ENCODE results near the gene TMEM82. TPM values are rescaled to one million over a fixed set of nuclear protein-coding genes. Genes with fewer than 3 reads are reported as not detected.
A peak's percentile ranks its signal among the peaks of the same experiment; 100 is the strongest.

The TMEM82 gene
- total RNA-seq, 1 donor from 2014 or later, result not detected

DNA sequence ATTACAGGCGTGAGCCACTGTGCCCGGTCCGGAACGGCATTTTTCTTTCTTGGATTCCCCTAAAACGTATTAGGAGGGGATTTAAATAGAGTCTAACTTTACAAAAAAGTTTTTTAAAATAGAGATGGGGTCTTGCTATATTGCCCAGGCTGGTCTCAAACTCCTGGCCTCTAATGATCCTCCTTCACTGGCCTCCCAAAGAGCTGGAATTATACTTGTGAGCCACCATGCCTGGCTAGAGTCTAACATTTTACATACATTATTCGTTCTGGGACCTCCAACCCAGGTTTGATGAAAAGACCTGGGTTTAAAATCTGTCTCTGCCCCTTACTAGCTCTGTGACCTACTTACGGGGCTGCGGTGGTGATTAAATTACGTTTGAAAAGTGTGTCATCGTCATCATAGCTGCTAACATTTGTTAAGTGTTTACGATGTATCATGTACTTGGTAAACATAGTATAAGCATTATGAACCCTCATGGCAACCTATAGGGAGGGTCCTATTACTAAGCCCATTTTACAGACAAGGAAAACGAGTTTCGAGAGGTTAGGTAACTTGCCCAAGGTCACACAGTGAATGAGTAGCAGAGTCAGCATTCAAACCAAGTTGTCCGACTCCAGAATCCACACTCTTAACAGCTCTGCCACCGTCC lies 33.7 kb upstream of the TMEM82 start:
- intact Hi-C loops (cut with micrococcal nuclease), result no loop called here
- Mint-ChIP-seq H3K36me3 (ENCODE audit: low read depth) (peaks cover 9% of the 10 kb centered on the region), H3K9me3 (no peaks in the 10 kb centered on the region), H3K27ac (no peak overlapping the region), H3K4me3 (no peak overlapping the region), H3K4me1 (peaks cover 4% of the 10 kb centered on the region), H3K27me3 (no peaks in the 10 kb centered on the region)
- DNase-seq, result no peak

DNA sequence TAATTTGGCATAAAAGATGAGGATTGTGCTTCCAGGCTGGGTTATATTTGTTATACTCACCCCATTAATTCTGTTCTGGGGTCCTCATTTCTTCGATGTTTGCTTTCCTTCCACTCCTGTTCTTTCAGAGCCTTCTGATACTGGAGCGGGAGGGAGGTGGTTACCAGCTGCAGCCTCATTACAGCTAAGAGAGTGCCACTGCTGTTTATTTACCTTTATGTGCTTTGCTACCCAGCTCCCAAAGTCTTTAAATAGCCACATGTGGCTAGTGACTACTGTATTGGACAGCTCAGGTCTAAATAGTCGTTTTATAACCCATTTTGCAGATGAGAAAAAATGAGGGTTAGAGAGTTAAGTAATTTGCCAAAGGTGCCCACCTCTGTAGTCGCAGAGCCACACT lies 33.1 kb upstream of the TMEM82 start:
- no peak overlapping the region for H3K27ac Mint-ChIP-seq
- DNase-seq, result no peak
- no peak overlapping the region for H3K4me3 Mint-ChIP-seq
- H3K36me3 Mint-ChIP-seq (ENCODE audit: low read depth), result peaks cover 9% of the 10 kb centered on the region
- intact Hi-C loops (cut with micrococcal nuclease), result no loop called here
- no peaks in the 10 kb centered on the region for H3K27me3 Mint-ChIP-seq
- no peaks in the 10 kb centered on the region for H3K9me3 Mint-ChIP-seq
- peaks cover 3% of the 10 kb centered on the region for H3K4me1 Mint-ChIP-seq

GRCh38 chr1:15712168-15712567 lies 30.1 kb upstream of the TMEM82 start:
- Mint-ChIP-seq H3K27me3 (no peaks in the 10 kb centered on the region), H3K36me3 (ENCODE audit: low read depth) (peaks cover 5% of the 10 kb centered on the region), H3K27ac (no peak overlapping the region), H3K4me3 (no peak overlapping the region), H3K4me1 (no peaks in the 10 kb centered on the region), H3K9me3 (no peaks in the 10 kb centered on the region)
- intact Hi-C loops (cut with micrococcal nuclease), result no loop called here
- no peak for DNase-seq

- Mint-ChIP-seq H3K27ac (peak overlapping the region; percentile 34), H3K9me3 (no peaks in the 10 kb centered on the region), H3K4me1 (no peaks in the 10 kb centered on the region), H3K4me3 (no peak overlapping the region), H3K27me3 (no peaks in the 10 kb centered on the region), H3K36me3 (ENCODE audit: low read depth) (peaks cover 8% of the 10 kb centered on the region)
- no peak for DNase-seq
- intact Hi-C loops (cut with micrococcal nuclease), result no loop called here
Observed at GRCh38 chr1:15714406-15715136, 27.7 kb upstream of the TMEM82 start.

DNA sequence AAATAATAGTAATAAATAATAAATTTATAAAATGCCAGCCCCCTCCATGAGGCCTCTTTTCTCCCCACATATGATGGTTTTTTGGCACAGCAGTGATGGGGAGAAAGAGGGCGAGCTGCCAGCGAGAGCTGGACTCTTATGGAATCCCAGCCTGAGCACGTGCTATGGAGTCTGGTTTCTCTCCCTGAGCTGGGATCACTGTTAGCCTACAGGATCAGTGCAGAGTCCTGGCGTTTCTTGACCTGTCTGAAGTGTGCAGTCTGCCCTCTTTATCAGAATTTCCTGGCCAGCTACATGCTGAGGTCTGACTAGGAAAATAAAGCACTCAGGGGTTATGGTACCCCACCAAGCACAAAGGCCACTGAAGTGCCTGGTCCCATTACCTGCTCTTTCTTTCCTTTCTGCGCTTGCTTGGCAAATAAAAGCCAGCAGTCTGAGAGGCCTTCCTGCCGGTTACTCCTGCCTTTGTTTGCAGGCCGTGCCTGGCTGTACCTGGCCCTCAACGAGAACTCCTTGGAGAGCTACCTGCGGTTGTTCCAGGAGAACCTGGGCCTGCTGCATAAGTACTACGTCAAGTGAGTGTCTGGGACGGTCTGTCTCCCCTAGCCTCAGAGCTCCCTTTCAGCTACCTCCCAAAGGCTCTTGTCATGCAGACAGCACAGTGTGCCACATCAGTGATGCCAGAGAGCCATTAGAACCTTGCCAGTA lies 24.7 kb upstream of the TMEM82 start:
- Mint-ChIP-seq H3K27ac (no peak overlapping the region), H3K4me1 (no peaks in the 10 kb centered on the region), H3K4me3 (no peak overlapping the region), H3K9me3 (no peaks in the 10 kb centered on the region), H3K36me3 (ENCODE audit: low read depth) (peaks cover 15% of the 10 kb centered on the region), H3K27me3 (no peaks in the 10 kb centered on the region)
- intact Hi-C loops (cut with micrococcal nuclease), result no loop called here
- no peak for DNase-seq

DNA sequence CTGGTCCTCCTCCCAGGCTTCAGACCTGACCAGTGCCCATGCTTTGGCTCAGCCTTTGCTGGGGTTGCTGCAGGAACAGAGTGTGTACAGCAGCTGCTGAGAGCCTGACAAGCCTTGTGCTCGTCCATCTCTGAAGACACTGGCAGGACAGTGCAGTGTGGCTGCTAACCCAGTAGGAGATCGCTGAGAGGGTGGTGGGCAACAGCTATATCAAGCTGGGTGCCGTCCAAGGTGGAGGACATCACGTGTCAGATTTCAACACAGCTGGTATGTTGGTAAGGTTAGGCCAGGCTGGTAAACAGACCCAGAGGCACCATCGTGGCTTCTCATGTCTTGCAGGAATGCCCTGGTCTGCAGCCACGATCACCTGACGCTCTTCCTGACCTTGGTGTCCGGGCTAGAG lies 24.1 kb upstream of the TMEM82 start:
- H3K36me3 Mint-ChIP-seq (ENCODE audit: low read depth), result peaks cover 17% of the 10 kb centered on the region
- H3K9me3 Mint-ChIP-seq, result no peaks in the 10 kb centered on the region
- intact Hi-C loops (cut with micrococcal nuclease), result no loop called here
- H3K27ac Mint-ChIP-seq, result no peak overlapping the region
- H3K27me3 Mint-ChIP-seq, result no peaks in the 10 kb centered on the region
- H3K4me3 Mint-ChIP-seq, result no peak overlapping the region
- H3K4me1 Mint-ChIP-seq, result no peaks in the 10 kb centered on the region
- DNase-seq, result no peak

DNA sequence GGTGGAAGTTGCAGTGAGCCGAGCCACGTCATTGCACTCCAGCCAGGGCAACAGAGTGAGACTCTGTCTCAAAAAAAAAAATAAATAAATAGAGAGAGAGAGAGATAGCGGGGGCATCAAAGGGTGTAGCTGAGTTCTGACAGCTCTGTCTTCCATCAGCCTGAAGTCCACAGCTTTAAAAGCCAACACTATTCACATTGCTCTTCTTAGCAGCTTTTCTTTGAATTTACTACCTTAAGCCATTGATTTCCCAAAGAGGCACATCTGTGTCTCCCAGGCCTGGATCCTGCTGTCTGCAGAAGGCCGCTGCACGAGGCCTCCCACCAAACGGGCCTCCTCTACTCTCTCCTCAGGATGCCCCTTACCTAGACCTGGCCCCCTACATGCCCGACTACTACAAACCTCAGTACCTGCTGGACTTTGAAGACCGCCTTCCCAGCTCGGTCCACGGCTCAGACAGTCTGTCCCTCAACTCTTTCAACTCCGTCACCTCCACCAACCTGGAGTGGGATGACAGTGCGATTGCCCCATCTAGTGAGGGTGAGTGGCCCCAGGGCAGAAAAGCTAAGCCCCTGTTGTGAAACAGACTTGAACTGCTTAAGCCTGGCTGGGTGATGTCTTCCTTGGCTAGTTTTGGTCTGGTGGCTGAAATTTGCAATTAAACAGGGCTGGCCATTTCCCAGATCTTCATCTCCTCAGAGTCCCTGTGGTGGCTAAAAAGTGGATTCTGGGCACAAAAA lies 22.7 kb upstream of the TMEM82 start:
- DNase-seq, result no peak
- intact Hi-C loops (cut with micrococcal nuclease), result no loop called here
- Mint-ChIP-seq H3K27me3 (no peaks in the 10 kb centered on the region), H3K9me3 (no peaks in the 10 kb centered on the region), H3K36me3 (ENCODE audit: low read depth) (peaks cover 17% of the 10 kb centered on the region), H3K4me3 (no peak overlapping the region), H3K27ac (no peak overlapping the region), H3K4me1 (no peaks in the 10 kb centered on the region)

GRCh38 chr1:15720861-15721260 lies 21.4 kb upstream of the TMEM82 start:
- no peaks in the 10 kb centered on the region for H3K4me1 Mint-ChIP-seq
- no peaks in the 10 kb centered on the region for H3K27me3 Mint-ChIP-seq
- no peak overlapping the region for H3K4me3 Mint-ChIP-seq
- intact Hi-C loops (cut with micrococcal nuclease), result no loop called here
- no peak overlapping the region for H3K27ac Mint-ChIP-seq
- DNase-seq, result no peak
- peaks cover 17% of the 10 kb centered on the region for H3K36me3 Mint-ChIP-seq (ENCODE audit: low read depth)
- H3K9me3 Mint-ChIP-seq, result no peaks in the 10 kb centered on the region

- Mint-ChIP-seq H3K27ac (no peak overlapping the region), H3K4me1 (no peaks in the 10 kb centered on the region), H3K36me3 (ENCODE audit: low read depth) (peaks cover 19% of the 10 kb centered on the region), H3K4me3 (no peak overlapping the region), H3K27me3 (no peaks in the 10 kb centered on the region), H3K9me3 (no peaks in the 10 kb centered on the region)
- no peak for DNase-seq
- intact Hi-C loops (cut with micrococcal nuclease), result no loop called here
Observed at GRCh38 chr1:15722411-15722810, 19.9 kb upstream of the TMEM82 start.

DNA sequence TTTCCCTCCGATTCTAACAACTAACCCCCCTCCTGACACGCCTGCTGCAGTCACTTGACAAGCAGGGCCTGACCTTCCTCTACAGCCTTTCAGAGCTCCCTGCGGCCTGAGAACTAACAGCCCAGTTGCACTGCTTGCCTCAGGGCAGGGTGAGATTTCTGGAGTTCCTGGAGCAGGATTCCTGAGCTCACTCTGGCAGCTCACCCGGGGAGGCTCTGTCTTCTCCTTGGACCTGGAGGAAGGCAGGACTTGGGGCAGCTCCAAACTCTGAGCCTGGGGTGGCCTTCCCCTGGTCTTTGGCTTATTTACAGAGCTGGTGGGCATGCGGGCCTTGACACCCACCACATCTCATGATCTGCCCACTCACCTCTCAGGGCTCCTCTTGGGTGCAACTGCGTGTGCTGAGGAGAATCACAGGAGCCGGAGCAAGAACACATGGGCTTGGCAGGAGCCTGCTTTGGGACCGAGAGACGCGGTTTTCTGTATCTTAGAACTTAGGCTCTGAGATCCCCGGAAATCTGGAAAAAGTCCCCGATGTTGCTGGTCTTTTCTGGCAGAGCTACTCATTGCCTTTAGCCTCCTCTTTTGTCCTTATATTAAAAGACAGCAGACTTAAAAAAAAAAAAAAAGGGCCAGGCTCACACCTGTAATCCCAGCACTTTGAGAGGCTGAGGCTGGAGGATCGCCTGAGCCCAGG lies 19.3 kb upstream of the TMEM82 start:
- no peaks in the 10 kb centered on the region for H3K4me1 Mint-ChIP-seq
- H3K27ac Mint-ChIP-seq, result peak overlapping the region; percentile 37
- peaks cover 20% of the 10 kb centered on the region for H3K36me3 Mint-ChIP-seq (ENCODE audit: low read depth)

DNA sequence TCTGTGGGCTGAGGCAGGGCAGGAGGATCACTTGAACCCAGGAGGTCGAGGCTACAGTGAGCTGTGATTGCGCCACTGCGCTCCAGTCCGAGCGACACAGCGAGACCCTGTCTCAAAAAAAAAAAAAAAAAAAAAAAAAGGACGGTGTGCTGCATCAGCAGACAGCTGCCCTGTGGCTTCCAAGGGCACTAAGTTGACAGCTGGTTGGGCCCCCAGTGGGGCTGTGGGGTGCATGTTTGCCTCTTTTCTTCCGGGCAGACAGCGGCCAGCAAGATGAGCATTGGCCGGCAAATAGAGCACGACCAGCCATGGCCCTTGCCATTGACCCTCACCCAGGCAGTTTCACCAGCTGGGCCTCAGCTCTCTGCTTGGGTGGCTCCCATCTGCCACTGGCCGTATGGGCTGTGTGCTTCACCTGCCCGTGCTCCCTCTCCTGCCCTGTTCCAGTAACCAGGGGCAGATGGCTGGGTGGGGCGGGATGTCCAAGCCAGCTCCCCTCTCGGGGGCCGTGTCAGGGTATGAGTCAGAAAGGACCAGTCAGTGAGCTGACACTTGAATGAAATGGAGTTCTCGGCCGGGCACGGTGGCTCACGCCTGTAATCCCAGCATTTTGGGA lies 18.6 kb upstream of the TMEM82 start:
- no peaks in the 10 kb centered on the region for H3K4me1 Mint-ChIP-seq

More for the DNA sequence above, 19.3 kb upstream of the TMEM82 start:
- intact Hi-C loops (cut with micrococcal nuclease), result no loop called here
- no peaks in the 10 kb centered on the region for H3K27me3 Mint-ChIP-seq
- no peak for DNase-seq
- H3K4me3 Mint-ChIP-seq, result no peak overlapping the region
- no peaks in the 10 kb centered on the region for H3K9me3 Mint-ChIP-seq

DNA sequence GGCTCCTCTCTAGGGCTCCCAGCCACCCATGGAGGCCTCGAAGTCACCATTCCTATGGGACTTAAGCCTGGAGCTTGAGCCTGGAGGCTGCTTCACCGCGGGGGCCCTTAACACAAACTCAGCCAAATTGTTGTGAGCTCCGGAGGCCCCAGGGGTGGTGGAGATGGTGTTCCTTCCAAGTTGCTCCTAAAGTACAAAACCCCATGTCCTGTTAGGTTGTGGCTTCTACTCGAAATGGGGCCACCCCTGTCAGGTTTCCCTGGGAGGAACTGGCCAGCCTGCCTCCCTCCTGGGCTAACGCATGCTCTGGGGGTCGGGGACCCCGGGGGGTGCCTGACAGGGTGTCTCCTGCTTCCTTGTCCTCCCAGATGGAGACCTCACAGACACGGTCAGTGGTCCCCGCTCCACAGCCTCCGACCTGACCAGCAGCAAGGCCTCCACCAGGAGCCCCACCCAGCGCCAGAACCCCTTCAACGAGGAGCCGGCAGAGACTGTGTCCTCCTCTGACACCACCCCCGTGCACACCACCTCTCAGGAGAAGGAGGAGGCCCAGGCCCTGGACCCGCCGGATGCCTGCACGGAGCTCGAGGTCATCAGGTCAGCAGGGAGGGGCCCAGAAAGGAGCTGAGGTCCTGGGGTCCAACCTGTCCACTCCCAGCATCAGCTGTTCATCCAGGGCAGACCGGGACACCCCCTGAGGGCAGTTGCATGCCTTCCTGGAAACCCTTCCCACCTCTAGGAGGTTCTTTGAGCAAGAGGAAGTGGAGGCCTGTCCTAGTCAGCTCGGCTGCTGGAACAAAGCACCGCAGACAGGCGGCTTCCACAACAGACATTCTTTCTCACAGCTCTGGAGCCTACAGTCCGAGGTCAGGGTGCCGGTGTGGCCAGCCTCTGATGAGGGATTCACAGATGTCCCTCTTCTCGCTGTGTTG lies 17.1 kb upstream of the TMEM82 start:
- Mint-ChIP-seq H3K4me1 (no peaks in the 10 kb centered on the region), H3K36me3 (ENCODE audit: low read depth) (peaks cover 24% of the 10 kb centered on the region), H3K27me3 (no peaks in the 10 kb centered on the region), H3K27ac (no peak overlapping the region), H3K9me3 (no peaks in the 10 kb centered on the region), H3K4me3 (no peak overlapping the region)
- DNase-seq, result no peak
- intact Hi-C loops (cut with micrococcal nuclease), result no loop called here

More for the DNA sequence above, 18.6 kb upstream of the TMEM82 start:
- no peaks in the 10 kb centered on the region for H3K9me3 Mint-ChIP-seq
- H3K27ac Mint-ChIP-seq, result no peak overlapping the region
- no peak for DNase-seq
- peaks cover 23% of the 10 kb centered on the region for H3K36me3 Mint-ChIP-seq (ENCODE audit: low read depth)
- no peak overlapping the region for H3K4me3 Mint-ChIP-seq
- intact Hi-C loops (cut with micrococcal nuclease), result no loop called here
- no peaks in the 10 kb centered on the region for H3K27me3 Mint-ChIP-seq
